Kidney epithelial cell (primary cell): ENCODE data around the gene CDK12. TPM values are rescaled to one million over a fixed set of nuclear protein-coding genes. Genes with fewer than 3 reads are reported as not detected.
"Not testable (repeated sequence)": the region's sequence is repeated elsewhere in the genome, so short reads cannot be mapped to it uniquely, and the experiment has no call there.

Source experiments
- DNase-seq: peaks from one replicate; pipeline ENCODE4 v3.0.0-alpha.2; 2010; ENCODE audit warnings: low read depth
- H3K27me3 ChIP-seq: 2 replicates; pipeline ENCODE4 v1.6.0; 2011; ENCODE audit warnings: low read length; ENCODE audit not compliant: control insufficient read depth, insufficient read depth
- H3K36me3 ChIP-seq: 2 replicates; pipeline ENCODE4 v1.5.1; 2011; ENCODE audit warnings: low read length; ENCODE audit not compliant: control insufficient read depth, insufficient read depth
- H3K4me3 ChIP-seq: 2 replicates; pipeline ENCODE4 v1.5.1; 2011; ENCODE audit warnings: low read depth, mild to moderate bottlenecking, control low read depth, low read length
- CTCF ChIP-seq: IDR thresholded peaks from 2 replicates; pipeline ENCODE4 v1.5.1; 2011; ENCODE audit warnings: mild to moderate bottlenecking, moderate library complexity, low read length, control low read depth, inconsistent platforms; ENCODE audit not compliant: insufficient read depth, poor library complexity, severe bottlenecking
- total RNA-seq: library from RNA; depleted of rRNA; stranded (reverse); fragments of >200 nt; gene quantifications from 2 replicates; pipeline ENCODE4 v1.2.3, GENCODE V29; 2015

Gene CDK12
- total RNA-seq, 1 donor from 2014 or later: 34.2 TPM

- no peaks in the 10 kb centered on the region for H3K27me3 ChIP-seq
- H3K4me3 ChIP-seq: no peak overlapping the region
- no peak for TF ChIP-seq CTCF
Measured at GRCh38 chr17:39531252-39531651, 70.0 kb downstream of the CDK12 start.

GRCh38 chr17:39533891-39534290 is 72.6 kb downstream of the CDK12 start:
- H3K27me3 ChIP-seq: no peaks in the 10 kb centered on the region
- peaks cover 2% of the 10 kb centered on the region for H3K36me3 ChIP-seq
- TF ChIP-seq CTCF: no peak
- DNase-seq: no peak
- H3K4me3 ChIP-seq: no peak overlapping the region

More at GRCh38 chr17:39531252-39531651, 70.0 kb downstream of the CDK12 start:
- DNase-seq: no peak
- H3K36me3 ChIP-seq: peaks cover 2% of the 10 kb centered on the region

GRCh38 chr17:39534768-39535405 is 73.6 kb downstream of the CDK12 start:
- Histone ChIP-seq H3K27me3 (no peaks in the 10 kb centered on the region), H3K36me3 (peaks cover 2% of the 10 kb centered on the region), H3K4me3 (no peak overlapping the region)
- no peak for DNase-seq
- TF ChIP-seq CTCF: no peak

DNA sequence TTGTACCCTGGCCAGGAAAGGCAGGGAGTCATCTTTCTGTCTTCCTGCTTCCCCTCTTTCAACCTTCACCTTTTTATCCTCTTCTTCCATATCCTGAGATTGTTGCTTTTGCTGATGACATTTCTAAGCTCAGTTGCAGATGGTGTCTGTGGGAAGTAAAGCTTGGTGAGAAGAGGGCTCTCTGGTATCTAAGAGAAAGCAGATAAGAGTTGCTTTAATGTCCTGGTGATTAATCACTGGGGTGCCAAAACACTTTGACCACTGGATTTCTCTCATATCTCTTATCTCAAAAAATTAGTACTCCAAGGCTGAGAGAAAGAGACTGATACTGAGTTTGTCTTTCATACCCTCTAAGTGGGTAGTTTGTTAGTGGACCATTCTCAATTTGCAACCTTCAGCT is 75.2 kb downstream of the CDK12 start:
- no peaks in the 10 kb centered on the region for H3K27me3 ChIP-seq
- no peak for TF ChIP-seq CTCF
- no peaks in the 10 kb centered on the region for H3K36me3 ChIP-seq
- DNase-seq: no peak
- no peak overlapping the region for H3K4me3 ChIP-seq

DNA sequence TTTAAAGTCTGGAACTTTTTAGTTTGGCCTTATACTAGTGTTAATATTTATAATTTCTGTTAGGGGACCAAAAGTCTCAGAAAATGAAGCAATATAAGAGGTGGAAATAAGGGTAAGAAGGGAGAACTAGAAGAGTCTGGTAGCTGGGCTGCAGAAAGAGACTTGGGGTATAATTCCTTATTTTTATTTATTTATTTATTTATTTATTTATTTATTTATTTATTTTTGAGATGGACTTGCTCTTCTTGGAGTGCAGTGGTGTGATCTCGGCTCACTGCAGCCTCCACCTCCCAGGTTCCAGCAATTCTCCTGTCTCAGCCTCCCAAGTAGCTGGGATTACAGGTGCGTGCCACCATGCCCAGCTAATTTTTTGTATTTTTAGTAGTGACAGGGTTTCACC is 76.1 kb downstream of the CDK12 start:
- not testable (repeated sequence) for H3K27me3 ChIP-seq, DNase-seq, H3K36me3 ChIP-seq, H3K4me3 ChIP-seq

DNA sequence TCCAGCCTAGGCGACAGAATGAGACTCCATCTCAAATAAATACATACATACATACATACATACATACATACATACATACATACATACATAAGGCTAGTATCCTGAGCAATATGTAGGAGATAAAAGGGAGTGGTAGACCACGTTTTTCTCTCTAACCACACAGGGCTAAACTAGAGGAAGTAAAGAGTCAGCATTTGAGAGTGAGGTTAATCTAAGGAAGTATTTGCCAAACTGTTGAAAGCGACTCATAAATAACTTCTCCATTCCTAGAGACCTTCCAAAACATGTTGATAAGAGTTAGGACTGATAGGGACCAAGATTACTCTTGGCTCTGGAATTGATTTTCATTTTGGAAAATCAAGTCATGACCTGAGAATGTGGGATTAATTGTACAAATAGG is 77.6 kb downstream of the CDK12 start:
- Histone ChIP-seq H3K27me3 (no peaks in the 10 kb centered on the region), H3K4me3 (no peak overlapping the region), H3K36me3 (no peaks in the 10 kb centered on the region)
- no peak for TF ChIP-seq CTCF
- DNase-seq: no peak
